ENCODE measurements around the gene RIMS3.
"Not testable (repeated sequence)": the region's sequence is repeated elsewhere in the genome, so short reads cannot be mapped to it uniquely, and the experiment has no call there.

Gene RIMS3

DNA sequence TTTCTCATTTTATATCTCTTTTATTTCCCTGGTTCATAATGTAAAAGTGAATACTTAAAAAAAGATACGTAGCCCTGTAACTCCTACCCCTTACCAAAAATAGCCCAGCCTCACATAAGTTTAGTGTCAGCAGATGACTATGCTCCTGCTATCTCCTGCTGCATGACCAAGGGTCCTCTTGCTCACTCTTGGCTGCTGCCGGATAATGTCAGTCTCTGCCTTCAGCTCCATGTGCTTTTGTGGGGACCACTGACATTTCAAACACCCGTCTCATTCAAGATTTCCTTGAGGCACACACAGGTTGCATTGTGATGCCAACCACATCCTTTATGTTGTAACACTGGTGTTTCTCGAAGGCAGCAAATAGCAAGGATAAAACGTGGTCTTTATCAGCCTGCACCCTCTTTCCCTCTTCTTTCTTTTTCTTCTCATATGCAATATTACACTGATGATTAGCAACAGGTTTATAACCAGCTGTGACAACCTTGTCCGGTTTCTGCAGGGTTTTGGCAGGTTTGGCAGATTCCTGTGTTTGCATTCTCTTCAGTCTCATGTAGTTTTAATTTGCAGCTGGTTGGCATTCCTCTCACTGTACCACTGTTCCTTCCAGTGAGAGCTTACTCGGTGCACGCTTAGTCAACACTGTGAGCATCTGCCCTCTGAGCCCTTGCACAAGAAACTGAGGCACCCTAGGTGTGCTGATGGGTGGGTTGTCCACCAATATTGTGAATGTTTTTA is 71.9 kb downstream of the RIMS3 start:
- no peak for DNase-seq (ENCODE audit: low read depth)

DNA sequence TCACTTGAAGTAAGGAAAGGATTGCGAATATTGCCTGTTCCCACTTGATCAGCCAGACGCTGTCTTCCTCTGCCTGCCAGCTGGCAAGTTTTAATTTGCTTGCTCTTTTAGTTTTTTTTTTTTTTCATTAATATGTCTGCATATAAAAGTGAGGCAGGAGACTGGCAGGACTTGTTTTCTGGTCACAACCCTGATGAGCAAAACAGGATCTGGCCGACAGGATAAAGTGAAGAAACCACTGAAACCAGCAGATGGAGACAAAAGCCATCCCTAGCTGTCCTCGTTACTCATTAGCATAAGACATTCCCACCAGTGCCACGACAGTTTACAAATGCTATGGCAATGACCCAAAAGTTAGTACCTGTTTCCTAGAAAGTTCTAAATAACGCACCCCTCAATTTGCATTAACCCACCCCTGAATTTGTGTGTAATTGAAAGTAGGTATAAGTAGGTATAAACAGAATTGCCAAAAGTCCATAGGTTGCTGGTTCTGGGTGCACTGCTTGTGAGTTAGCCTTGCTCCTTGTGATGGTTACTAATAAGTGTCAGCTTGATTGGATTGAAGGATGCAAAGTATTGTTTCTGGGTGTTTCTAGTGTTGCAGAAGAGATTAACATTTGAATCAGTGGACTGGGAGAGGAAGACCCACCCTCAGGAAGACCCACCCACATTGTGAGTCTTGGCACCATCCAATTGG is 73.2 kb downstream of the RIMS3 start:
- DNase-seq (ENCODE audit: low read depth): peak; percentile 19

DNA sequence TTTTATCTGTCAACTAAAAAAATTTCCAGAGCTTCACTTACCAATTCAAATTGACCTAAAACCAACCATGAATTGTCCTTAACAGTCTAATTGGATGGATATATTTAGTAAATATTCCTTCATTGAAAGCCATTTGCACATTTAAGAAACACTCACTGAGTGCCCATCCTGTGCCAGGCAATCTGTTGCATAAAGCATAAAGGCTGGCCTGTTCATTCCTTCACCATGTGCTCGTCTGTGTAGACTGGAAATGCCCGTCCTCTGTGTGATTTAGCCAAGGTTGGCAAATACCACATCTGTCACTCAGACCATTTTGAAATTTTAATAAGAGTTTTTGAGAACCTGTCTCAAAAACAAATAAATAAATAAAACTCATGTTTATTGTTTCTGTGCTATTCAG is 76.9 kb downstream of the RIMS3 start:
- DNase-seq (ENCODE audit: low read depth): no peak

DNA sequence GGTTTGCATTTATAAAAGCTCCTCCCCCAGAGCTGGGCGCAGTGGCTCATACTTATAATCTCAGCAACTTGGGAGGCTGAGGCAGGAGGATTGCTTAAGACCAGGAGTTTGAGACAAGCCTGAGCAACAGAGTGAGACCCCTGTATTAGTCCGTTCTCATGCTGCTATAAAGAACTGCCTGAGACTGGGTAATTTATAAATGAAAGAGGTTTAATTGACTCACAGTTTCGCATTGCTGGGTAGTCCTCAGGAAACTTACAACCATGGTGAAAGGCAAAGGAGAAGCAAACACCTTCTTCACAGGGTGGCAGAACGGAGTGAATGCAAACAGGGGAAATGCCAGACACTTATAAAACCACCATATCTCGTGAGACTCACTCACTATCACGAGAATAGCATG is 81.5 kb downstream of the RIMS3 start:
- DNase-seq (ENCODE audit: low read depth): no peak

DNA sequence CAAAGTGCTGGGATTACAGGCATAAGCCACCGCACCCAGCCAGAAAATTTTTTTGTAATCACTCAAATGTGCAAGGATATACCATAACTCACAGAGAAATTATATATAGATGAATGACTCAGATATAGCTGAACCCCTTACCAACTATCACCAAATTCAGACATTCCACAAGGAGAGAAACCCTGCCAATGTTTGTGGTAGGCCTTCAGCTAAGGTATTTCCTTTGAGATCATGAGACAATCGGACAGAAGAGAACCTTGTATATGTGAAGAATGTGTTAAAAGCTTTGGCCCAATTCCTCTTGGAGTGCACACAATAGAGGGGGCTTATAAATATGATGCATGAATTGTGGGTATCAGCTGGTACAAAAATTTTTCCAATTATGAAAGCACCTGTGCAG is 83.4 kb downstream of the RIMS3 start:
- no peak for DNase-seq (ENCODE audit: low read depth)

DNA sequence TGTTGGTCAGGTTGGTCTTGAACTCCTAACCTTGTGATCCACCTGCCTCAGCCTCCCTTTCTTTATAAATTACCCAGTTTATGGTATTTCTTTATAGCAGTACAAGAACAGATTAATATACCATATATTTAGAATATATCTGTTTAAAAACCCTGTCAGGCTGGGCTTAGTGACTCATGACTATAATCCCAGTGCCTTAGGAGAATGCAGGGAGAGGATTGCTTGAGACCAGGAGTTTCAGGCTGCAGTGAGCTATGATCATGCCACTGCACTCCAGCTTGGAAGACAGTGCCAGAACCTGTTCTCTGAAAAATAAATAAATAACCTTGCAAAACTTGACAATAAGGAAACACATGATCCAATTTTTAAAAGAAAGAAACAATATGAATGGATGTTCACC is 90.1 kb downstream of the RIMS3 start:
- no peak for DNase-seq (ENCODE audit: low read depth)

DNA sequence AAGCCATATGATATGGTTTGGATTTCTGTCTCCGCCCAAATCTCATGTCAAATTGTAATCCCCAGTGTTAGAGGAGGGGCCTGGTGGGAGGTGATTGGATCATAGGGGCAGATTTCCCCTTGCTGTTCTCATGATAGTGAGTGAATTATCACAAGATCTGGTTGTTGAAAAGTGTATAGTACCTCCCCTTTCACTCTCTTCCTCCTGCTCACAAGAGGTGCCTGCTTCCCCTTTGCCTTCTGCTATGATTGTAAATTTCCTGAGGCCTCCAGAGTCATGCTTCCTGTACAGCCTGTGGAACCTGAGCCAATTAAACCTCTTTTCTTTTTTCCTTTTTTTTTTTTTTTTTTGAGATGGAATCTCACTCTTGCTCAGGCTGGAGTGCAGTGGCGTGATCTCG is 90.7 kb downstream of the RIMS3 start:
- not testable (repeated sequence) for DNase-seq (ENCODE audit: low read depth)

Data from stromal cell of bone marrow (primary cell).